Mucosa of gallbladder (tissue), 1 donor: ENCODE results near the gene CYTH2. TPM values are rescaled to one million over a fixed set of nuclear protein-coding genes. Genes with fewer than 3 reads are reported as not detected.

ENCODE experiments used
- DNase-seq: peaks from one replicate; pipeline ENCODE4 v3.0.0-alpha.2; 2020; ENCODE audit warnings: low spot score
- total RNA-seq: library from RNA; stranded (reverse); gene quantifications from one replicate; pipeline ENCODE4 v1.2.1, GENCODE V29; 2021
- donor health status: DM: no; HTN: no; CAD: no.

CYTH2 gene, protein sequence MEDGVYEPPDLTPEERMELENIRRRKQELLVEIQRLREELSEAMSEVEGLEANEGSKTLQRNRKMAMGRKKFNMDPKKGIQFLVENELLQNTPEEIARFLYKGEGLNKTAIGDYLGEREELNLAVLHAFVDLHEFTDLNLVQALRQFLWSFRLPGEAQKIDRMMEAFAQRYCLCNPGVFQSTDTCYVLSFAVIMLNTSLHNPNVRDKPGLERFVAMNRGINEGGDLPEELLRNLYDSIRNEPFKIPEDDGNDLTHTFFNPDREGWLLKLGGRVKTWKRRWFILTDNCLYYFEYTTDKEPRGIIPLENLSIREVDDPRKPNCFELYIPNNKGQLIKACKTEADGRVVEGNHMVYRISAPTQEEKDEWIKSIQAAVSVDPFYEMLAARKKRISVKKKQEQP
- total RNA-seq: 141 TPM

GRCh38 chr19:48469289-48469881 lies at the start of gene CYTH2:
CYTH2 (plus strand) TSS chr19:48469369; CDS start chr19:48469508, 139 bp downstream.
- peak; percentile 83 for DNase-seq

DNA sequence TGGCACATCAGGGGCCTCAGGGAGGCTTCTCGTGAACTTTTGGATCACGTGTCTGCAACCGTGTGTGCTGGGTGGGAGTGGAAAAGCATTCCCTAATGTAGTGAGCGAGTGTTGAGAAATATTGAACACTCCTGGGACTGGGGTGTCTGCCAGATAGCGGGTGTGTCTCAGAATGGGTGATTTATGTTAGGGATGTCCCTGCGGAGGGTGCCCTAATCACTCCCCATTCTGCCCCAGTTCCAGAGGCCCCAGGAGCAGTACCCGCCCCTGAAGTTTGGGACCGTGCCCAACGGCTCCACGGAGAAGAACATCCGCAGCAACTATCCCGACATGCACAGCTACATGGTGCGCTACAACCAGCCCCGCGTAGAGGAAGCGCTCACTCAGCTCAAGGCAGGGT lies 47.6 kb upstream of the CYTH2 start:
- no peak for DNase-seq

GRCh38 chr19:48424694-48425219 lies 44.4 kb upstream of the CYTH2 start:
- no peak for DNase-seq

GRCh38 chr19:48428670-48429069 lies 40.5 kb upstream of the CYTH2 start:
- no peak for DNase-seq

GRCh38 chr19:48433337-48433736 lies 35.8 kb upstream of the CYTH2 start:
- no peak for DNase-seq

DNA sequence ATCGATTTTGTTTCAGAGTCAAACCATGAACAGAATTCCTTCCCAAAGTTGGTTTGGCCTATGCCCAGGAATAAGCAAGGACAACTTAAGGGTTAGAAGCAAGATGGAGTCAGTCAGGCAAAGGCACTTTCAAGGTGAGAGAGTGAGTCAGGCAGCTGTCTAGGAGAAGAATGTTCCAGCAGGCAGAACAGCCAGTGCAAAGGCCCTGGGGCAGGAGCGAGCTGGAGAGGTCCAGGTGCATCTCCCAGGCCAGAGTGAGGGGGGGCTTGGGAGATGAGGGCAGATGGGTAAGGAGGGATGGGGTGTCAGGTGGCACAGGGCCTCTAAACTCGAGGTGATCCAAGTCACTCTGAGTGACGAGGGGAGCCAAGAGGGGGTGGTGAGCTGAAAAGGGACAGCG lies 32.6 kb upstream of the CYTH2 start:
- no peak for DNase-seq

DNA sequence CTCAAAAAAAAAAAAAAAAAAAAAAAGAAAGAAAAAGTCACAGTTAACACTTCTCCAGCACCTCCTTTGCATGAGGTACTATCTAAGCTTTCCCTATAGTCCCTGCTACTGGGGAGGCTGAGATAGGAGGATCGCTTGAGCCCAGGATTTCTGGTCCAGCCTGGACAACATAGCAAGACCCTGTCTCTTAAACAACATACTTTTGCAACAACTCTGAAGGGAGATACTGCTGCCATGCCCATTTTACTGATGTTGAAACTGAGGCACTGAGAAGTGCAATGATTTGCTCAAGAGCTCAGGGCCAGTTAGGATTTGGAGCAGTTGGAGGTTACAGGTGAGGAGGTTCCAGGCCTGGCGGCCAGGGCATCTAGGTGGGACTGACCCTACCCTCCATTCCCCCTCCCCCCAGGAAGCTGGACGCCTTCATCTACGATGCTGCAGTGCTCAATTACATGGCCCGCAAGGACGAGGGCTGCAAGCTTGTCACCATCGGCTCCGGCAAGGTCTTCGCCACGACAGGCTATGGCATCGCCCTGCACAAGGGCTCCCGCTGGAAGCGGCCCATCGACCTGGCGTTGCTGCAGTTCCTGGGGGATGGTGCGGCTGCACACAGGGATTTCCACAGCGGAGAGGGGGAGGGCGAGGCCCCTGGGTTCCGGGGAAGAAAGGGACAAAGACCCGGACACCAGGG lies 27.7 kb upstream of the CYTH2 start:
- DNase-seq: no peak

DNA sequence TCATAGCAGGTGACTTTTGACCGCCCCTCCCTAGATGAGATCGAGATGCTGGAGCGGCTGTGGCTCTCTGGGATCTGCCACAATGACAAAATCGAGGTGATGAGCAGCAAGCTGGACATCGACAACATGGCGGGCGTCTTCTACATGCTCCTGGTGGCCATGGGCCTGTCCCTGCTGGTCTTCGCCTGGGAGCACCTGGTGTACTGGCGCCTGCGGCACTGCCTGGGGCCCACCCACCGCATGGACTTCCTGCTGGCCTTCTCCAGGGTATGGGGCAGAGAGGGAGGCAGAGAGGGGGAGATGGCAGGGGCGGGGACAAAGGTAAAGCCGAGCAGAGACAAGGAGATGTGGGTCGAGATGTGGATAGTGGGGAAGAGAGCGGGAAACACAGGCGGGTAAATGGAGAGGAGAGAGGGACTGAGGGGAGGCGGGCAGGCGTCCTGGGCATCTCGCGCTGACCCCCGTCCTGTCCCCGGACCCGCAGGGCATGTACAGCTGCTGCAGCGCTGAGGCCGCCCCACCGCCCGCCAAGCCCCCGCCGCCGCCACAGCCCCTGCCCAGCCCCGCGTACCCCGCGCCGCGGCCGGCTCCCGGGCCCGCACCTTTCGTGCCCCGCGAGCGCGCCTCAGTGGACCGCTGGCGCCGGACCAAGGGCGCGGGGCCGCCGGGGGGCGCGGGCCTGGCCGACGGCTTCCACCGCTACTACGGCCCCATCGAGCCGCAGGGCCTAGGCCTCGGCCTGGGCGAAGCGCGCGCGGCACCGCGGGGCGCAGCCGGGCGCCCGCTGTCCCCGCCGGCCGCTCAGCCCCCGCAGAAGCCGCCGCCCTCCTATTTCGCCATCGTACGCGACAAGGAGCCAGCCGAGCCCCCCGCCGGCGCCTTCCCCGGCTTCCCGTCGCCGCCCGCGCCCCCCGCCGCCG lies 26.8 kb upstream of the CYTH2 start:
- DNase-seq: no peak

DNA sequence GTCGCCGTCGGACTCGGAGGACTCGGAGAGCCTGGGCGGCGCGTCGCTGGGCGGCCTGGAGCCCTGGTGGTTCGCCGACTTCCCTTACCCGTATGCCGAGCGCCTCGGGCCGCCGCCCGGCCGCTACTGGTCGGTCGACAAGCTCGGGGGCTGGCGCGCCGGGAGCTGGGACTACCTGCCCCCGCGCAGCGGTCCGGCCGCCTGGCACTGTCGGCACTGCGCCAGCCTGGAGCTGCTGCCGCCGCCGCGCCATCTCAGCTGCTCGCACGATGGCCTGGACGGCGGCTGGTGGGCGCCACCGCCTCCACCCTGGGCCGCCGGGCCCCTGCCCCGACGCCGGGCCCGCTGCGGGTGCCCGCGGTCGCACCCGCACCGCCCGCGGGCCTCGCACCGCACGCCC lies 25.9 kb upstream of the CYTH2 start:
- DNase-seq: no peak

DNA sequence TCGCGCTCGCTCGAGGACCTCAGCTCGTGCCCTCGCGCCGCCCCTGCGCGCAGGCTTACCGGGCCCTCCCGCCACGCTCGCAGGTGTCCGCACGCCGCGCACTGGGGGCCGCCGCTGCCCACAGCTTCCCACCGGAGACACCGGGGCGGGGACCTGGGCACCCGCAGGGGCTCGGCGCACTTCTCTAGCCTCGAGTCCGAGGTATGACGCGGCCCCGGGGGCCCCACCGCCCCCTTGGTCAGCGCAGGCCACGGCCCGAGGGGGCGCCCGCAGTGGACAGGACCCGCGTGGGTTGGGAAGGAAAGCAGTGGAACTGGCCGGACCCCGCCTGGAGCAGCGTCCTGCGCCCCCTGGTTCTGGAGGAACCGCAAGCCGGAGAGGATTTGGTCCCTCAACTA lies 25.4 kb upstream of the CYTH2 start:
- DNase-seq: no peak

DNA sequence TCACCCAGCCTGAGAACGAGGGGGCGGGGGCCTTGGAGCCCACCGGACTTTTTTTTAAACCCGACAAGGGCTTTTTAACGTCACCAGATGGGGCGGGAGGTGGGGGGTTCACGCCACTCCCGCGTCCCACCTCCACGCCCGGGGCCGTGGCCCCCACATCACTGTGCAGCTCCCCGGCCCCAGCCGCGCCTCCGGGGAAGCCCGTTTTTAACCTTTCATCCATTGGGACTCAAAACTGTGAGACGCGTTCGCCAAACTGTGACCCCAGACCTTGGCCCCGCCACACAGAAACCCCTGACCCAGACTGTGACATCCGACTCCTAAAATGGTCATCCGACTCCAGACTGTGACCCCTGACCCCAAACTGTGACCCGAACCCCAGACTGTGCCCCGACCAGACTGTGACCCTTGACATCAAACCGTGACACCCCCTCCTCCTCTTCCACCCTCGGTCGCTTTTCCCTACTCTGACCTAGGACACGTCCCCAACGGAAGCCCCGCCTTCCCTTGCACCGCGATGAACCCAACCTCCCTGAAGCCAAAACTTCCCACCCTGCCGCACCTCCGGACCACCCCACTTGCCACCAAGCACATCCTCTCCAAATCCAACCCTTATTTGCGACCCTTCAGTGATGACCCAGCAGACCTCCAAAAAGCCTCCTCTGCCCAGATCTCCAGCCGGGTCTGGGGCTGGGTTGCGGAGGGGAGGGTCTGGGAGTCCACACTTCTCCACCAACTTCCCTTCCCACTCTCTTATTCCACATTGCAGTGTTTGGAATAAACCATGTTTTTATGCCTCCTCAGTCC lies 24.8 kb upstream of the CYTH2 start:
- DNase-seq: no peak

DNA sequence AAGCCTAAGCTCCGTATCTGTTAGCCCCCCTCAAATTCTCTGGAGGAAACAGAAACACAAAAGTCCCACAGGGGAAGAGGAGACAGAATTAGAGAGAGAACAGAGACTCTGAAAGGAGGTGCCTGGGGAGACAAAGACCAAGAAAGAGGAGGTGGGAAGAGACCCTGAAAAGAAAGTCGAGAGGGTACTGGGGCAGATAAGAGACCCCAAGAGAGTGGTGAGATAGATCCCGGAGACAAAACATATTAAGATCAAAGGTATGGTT lies 24.3 kb upstream of the CYTH2 start:
- DNase-seq: no peak

DNA sequence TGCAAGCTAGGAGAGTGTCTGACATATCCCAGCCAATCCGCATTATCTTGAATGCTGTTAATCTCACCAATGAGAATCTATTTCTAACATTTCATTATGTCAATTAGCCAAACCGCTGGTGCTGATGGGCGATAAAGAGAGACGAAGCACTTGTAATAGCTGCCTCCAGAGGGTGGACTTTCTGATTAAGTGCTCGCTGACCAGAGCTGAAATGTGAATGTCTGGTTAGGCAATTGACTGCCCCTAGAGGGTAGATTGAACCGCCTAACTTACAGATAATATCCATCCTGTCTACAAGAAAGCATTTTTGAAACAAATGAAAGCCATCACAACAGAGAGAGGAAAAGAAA lies 23.9 kb upstream of the CYTH2 start:
- DNase-seq: peak; percentile 63

GRCh38 chr19:48445606-48446481 lies 23.3 kb upstream of the CYTH2 start, which contains the start of gene GRWD1:
GRWD1 (plus strand) TSS chr19:48445983; CDS start chr19:48446006, 23 bp downstream.
- DNase-seq: peak; percentile 95

DNA sequence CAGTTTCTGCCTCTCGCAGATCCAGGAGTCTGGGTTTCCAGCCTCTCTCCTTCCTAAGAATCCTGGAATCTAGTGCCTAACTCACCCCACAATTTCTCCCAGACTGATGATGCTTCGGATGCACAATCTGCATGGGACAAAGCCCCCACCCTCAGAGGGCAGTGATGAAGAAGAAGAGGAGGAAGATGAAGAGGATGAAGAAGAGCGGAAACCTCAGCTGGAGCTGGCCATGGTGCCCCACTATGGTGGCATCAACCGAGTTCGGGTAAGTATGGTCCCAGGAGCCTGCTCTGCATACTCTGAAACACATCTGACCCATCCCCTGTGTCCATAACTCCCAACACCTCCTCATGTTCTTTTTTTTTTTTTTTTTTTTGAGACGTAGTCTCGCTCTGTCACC lies 22.6 kb upstream of the CYTH2 start:
- DNase-seq: no peak

DNA sequence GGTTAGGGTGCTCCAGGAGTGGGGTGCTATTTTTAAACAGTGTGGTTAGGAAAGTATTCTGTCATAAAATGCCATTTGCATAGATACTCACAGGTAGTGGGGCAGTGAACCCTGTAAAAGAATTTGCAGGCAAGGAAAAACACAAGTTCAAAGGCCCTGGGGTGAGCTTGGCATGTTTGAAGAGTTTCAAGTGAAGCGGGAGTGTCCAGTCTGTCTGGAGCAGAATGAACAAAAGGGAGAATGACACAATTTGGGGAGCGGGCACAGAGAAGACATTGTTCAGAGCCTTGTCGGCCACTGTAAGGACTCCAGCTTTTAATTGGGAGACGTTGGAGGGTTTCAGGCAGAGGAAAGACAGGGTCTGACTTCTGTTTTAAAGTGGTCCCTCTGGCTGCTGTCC lies 20.6 kb upstream of the CYTH2 start:
- no peak for DNase-seq

DNA sequence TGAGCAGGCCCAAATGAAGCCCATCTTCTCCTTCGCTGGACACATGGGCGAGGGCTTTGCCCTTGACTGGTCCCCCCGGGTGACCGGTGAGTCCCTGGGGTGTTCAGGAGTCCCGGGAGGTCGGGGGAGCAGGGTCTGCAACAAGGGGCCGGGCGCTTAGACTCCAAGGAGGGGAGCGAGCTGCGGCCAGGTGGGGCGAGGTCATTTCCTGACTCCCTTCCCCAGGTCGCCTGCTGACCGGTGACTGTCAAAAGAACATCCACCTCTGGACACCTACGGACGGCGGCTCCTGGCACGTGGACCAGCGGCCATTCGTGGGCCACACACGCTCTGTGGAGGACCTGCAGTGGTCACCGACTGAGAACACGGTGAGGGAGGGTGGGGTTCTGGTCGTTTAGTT lies 18.7 kb upstream of the CYTH2 start:
- no peak for DNase-seq

DNA sequence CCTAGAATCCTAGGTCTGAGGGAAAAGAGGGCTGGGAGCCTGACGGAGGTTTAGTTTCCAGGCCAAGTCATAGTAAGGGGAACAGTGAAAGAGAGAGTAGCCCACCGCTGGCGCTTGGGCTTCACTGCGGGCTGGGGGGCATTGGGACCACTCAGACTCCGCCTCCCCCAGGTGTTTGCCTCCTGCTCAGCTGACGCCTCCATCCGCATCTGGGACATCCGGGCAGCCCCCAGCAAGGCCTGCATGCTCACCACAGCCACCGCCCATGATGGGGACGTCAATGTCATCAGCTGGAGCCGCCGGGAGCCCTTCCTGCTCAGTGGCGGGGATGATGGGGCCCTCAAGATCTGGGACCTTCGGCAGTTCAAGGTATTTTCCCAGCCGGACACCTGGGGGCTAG lies 18.3 kb upstream of the CYTH2 start:
- DNase-seq: no peak

DNA sequence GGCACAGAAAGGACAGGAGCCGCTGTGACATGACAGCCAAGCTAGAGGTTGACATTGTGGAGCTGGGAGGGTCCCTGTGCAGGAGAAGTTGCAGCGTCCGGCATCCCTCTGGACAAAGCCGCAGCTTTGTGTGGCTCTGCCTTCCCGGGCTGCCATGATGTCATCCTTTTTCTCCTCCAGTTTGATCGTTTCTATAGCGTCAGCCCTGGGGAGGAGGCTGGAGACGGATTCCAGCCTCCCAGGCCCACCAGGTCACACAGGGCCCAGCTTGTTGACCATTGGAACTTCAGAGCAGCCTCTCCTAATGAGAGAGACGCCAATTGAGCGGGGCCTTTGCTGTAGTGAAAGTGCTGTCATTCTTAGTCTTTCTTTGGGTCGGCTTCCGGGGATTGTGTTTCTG lies 17.5 kb upstream of the CYTH2 start:
- DNase-seq: no peak
